CD4-positive, alpha-beta T cell treated with Interleukin-1 beta for 1 hour (primary cell): ENCODE results near the gene ISM1.

ENCODE experiments used
- DNase-seq, 2 donors: peaks; one replicate each; pipeline ENCODE4 v3.0.0-alpha.2; 2020 to 2022

ISM1 gene

GRCh38 chr20:13284830-13285229, 63.8 kb downstream of the ISM1 start:
- no peak for DNase-seq

- DNase-seq: no peak
Measured at GRCh38 chr20:13285408-13285807, 64.3 kb downstream of the ISM1 start.

GRCh38 chr20:13286052-13286451, 65.0 kb downstream of the ISM1 start:
- DNase-seq: no peak

GRCh38 chr20:13286607-13287006, 65.5 kb downstream of the ISM1 start:
- no peak for DNase-seq

- DNase-seq: no peak
Measured at GRCh38 chr20:13288357-13288756, 67.3 kb downstream of the ISM1 start.

GRCh38 chr20:13289031-13289430, 68.0 kb downstream of the ISM1 start:
- no peak for DNase-seq

GRCh38 chr20:13290724-13291123, 69.7 kb downstream of the ISM1 start:
- no peak for DNase-seq

- no peak for DNase-seq
Measured at GRCh38 chr20:13291157-13291556, 70.1 kb downstream of the ISM1 start.

GRCh38 chr20:13292201-13292885, 71.3 kb downstream of the ISM1 start:
- DNase-seq: no peak

GRCh38 chr20:13294522-13294921, 73.4 kb downstream of the ISM1 start:
- DNase-seq: no peak

GRCh38 chr20:13295637-13296036, 74.6 kb downstream of the ISM1 start:
- no peak for DNase-seq

GRCh38 chr20:13296070-13296469, 75.0 kb downstream of the ISM1 start:
- DNase-seq: no peak

- DNase-seq: no peak
Measured at GRCh38 chr20:13297147-13297899, 76.2 kb downstream of the ISM1 start.

- no peak for DNase-seq
Measured at GRCh38 chr20:13298692-13299373, 77.8 kb downstream of the ISM1 start.

- no peak for DNase-seq
Measured at GRCh38 chr20:13299401-13299800, 78.3 kb downstream of the ISM1 start.

GRCh38 chr20:13301596-13301995, 80.5 kb downstream of the ISM1 start:
- no peak for DNase-seq

- DNase-seq: peak; percentile 15 to 44
Measured at GRCh38 chr20:13302647-13303450, 81.8 kb downstream of the ISM1 start.

GRCh38 chr20:13305284-13305683, 84.2 kb downstream of the ISM1 start:
- no peak for DNase-seq

- no peak for DNase-seq
Measured at GRCh38 chr20:13307562-13308163, 86.6 kb downstream of the ISM1 start.

- no peak for DNase-seq
Measured at GRCh38 chr20:13312300-13312699, 91.2 kb downstream of the ISM1 start.

GRCh38 chr20:13313201-13313600, 92.1 kb downstream of the ISM1 start:
- no peak for DNase-seq

- DNase-seq: no peak
Measured at GRCh38 chr20:13317439-13317838, 96.4 kb downstream of the ISM1 start.
